HG02610 (cell line): ENCODE results near the gene NME9.
A peak's percentile ranks its signal among the peaks of the same experiment; 100 is the strongest.

Experiments used
- ATAC-seq: cut with Tn5 transposase; IDR thresholded peaks from one replicate; pipeline ENCODE4 v1.9.1; 2021; ENCODE audit warnings: mild to moderate bottlenecking, moderate library complexity; ENCODE audit not compliant: unreplicated experiment

NME9 gene

DNA sequence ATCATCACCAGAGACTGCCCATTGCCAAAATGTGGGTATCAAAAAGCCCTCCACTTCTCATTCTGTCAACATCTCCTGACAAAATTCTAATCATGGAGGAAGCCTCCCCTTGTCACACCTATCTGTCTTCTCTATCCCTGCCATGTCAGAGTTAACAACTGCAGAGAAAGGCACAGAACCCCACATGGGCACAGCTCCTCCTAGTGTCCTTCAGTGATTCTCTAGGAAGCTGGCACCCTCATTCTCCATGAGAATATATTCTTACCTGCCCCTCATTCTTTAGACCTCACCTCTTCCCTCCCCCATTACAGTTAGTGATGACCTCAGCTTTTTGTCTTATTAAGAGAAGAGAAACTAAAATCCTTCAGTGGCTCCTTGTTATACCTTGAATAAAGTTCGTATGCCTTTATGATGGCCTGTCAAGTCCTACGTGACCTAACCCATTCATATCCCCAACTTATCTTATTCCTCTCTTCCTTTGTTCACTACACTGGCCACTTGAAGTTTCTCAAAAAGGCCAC lies 44.6 kb downstream of the NME9 start:
- no peak for ATAC-seq

DNA sequence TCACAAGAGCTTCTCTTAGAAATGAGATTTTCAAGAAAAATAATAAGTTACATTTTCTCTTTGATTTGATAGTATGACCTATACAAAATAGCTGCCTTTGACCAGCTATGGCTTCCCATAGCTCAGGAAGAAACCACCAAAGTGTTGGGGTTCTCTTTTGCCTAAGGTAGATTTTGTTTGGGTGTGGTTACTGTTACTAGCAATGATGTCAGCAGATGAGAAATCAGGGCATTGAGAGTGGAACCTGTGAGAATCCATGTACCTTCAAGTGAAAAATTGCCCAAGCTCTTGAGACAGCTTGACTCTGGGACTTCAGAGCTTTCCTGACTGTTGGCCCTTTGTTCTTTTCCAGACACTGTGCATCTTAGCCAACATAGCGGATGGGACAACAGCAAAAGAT lies 45.6 kb downstream of the NME9 start:
- ATAC-seq: no peak

DNA sequence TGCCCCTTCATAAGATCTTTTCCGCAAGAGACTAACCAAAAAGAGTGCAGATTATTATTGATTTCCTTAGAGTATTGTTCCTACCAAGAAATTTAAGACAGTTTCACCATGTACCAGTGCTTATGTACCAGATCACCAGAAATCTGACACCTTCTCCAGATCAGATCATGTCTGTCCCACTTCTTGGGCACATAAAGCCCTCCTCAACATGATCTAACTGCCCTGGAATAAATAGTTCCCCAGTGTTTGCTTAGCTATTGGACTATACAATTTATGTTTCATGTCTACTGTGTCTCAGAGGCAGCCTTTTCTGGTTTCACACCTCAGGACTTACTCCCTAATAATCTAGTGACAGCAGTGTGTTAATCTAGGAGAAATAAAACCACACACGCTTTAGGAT lies 46.8 kb downstream of the NME9 start:
- ATAC-seq: no peak

- ATAC-seq: no peak
Observed at GRCh38 chr3:138281561-138281960, 48.1 kb downstream of the NME9 start.

GRCh38 chr3:138271189-138271794 lies 58.4 kb downstream of the NME9 start:
- ATAC-seq: peak; percentile 90

DNA sequence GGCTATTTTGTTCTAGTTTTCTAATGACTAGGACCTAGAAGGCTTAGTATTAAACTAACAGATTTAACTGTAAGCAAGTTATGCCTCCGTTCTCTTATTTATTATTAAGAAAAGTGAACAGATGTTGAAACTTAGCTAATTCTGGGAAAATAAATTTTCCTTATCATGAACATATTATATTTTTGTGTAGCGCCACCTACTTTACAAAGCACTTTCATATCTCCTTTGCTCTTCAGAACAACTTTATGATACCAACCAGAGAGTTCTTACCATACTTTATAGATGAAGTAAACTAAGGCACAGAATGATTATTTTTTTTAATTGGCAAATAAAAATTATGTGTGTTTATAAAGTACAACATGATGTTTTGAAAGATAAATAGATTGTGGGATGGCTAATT lies 59.4 kb downstream of the NME9 start:
- no peak for ATAC-seq

- no peak for ATAC-seq
Observed at GRCh38 chr3:138267083-138267482, 62.6 kb downstream of the NME9 start.

- ATAC-seq: no peak
Observed at GRCh38 chr3:138265745-138266144, 63.9 kb downstream of the NME9 start.

GRCh38 chr3:138263104-138263503 lies 66.5 kb downstream of the NME9 start:
- ATAC-seq: no peak

DNA sequence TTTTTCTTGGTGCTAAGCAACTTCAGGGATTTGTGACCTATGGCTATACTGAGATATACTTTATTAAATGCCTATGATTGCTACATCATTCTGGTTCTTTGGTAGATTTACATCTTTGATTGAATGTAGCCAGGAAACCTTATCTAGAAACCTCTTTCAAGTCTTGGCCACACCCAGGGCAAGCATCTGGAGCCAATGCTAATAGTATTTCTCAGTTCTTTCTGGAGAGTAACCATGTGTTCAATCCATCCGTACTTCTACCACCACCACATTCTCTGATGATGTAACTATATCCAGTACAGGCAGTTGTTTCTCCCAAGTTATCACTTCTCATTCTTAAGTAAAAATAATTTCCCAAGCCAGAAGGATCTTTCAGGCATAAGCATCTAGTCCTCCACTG lies 69.0 kb downstream of the NME9 start:
- no peak for ATAC-seq

DNA sequence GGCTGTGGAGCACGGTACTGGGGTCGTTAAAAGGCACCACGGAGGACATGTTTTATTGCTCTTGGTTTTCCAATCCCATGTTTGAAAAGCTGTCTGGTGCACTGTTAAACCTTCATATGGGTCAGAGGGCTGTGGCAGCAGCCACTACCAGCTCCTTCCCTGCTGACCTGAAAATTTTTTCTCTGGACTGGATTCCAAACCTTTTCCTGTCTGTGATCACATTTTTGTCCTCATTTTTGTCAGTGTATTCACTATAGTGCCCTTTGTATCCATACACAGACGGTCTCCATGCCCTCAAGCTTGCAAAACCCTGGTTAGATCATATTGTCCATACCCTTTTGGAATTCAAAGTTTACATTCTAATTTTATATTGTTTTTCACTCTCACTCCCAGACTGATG lies 70.5 kb downstream of the NME9 start:
- no peak for ATAC-seq

GRCh38 chr3:138257986-138258385 lies 71.7 kb downstream of the NME9 start:
- ATAC-seq: peak; percentile 39

DNA sequence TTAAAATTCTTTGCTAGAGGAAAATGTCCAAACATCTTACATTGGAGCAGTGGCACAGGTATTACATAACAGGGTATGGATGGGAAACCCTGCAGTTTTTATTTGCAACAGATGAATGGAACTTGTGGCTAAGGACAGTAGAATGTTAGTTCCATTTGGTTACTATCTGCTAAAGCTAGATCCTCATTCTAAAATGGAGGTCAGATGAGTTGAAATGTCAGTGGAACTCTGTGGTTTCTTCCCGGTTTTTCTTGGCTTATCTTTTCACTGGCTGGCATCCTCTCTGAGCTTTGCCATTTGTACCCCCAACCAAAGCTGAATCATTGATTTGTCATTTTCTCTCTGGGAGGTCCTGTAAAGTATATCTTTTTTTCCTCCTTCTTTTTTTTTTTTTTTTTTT lies 73.6 kb downstream of the NME9 start:
- no peak for ATAC-seq

DNA sequence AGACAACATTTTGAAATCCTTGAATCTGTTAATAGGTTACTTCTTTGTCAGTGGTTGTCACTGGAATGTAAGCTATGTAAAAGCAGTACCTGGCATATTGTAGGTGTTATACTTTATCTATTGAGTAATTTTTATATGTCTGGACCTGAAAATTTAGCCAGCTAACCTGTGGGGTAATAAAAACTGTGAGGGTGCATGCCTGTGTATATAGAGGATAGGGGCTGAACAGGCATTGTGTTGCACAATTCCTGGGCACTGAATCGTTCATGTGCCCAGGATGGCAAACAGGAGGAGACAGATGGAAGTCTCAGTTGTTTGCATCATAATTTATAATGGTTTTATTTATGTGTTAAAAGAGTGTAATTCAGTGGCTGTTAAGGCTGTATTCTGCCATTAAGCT lies 75.4 kb downstream of the NME9 start:
- ATAC-seq: no peak

DNA sequence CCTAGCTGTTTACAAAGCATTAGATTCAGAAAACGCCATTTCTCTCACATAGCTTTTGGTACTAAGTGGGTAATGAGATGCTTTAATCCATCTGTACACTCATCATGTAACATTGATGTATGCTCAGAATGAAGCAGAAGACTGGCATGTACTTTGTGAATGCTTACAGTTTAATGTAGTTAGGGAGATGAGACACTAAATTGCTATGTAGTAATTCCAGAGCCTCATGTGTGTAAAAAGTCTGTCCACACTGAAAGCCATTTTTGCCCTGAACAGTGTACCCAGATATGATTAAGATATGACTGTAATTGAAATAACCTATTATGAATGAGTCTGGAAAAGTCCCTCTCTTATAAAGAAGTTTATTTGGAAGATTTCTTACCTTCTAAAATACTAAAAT lies 76.0 kb downstream of the NME9 start:
- no peak for ATAC-seq
